Measurements from ENCODE around the gene CREB1.

DNA sequence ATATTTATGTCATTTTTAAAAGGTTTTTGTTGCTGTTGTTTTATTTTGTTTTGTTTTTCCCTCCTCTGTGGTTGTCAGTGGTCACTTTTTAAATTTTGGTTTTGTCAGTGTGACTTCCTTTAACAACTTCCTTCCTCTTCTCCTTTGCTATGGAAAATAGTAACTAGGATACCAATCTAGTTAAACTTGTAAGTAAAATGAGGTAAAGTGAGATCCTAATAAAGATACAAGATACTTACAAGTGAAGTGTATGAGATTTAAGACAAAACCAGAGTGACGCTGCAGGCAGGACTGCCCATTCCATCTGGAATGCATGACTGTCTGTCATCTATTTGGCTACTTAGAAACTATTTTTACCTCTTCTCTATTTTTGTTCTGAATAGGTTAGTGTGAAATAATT, 30.6 kb upstream of the CREB1 start:
- no peak for TF ChIP-seq POLR2A (IDR thresholded peaks at IDR 0.05)
- TF ChIP-seq, protein P1, sequence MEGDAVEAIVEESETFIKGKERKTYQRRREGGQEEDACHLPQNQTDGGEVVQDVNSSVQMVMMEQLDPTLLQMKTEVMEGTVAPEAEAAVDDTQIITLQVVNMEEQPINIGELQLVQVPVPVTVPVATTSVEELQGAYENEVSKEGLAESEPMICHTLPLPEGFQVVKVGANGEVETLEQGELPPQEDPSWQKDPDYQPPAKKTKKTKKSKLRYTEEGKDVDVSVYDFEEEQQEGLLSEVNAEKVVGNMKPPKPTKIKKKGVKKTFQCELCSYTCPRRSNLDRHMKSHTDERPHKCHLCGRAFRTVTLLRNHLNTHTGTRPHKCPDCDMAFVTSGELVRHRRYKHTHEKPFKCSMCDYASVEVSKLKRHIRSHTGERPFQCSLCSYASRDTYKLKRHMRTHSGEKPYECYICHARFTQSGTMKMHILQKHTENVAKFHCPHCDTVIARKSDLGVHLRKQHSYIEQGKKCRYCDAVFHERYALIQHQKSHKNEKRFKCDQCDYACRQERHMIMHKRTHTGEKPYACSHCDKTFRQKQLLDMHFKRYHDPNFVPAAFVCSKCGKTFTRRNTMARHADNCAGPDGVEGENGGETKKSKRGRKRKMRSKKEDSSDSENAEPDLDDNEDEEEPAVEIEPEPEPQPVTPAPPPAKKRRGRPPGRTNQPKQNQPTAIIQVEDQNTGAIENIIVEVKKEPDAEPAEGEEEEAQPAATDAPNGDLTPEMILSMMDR (IDR thresholded peaks at IDR 0.05), result no peak
